ENCODE measurements around the gene HCN2. TPM values are rescaled to one million over a fixed set of nuclear protein-coding genes. Genes with fewer than 3 reads are reported as not detected.

The HCN2 gene
- total RNA-seq, 1 experiment from 2014 or later: 9.2 TPM

GRCh38 chr19:580274-580835, 9.3 kb upstream of the HCN2 start:
- no peak overlapping the region for H3K27ac Mint-ChIP-seq
- peaks cover 8% of the 10 kb centered on the region; the same call in 1 of the 2 replicates for H3K4me1 Mint-ChIP-seq
- 0 out of 2 replicates have a peak, but pooled peaks cover 2% of the 10 kb centered on the region for H3K36me3 Mint-ChIP-seq
- no peak for ATAC-seq
- DNase-seq (ENCODE audit: low spot score): no peak
- no peaks in the 10 kb centered on the region for H3K27me3 Mint-ChIP-seq (ENCODE audit: low read depth)
- no peak overlapping the region for H3K4me3 Mint-ChIP-seq
- ChIA-PET CTCF (no interaction called here), POLR2A (no interaction called here)
- H3K9me3 Mint-ChIP-seq: no peaks in the 10 kb centered on the region
- TF ChIP-seq JUN (CRISPR knock-in tag; IDR thresholded peaks at IDR 0.05) (no peak), ZBTB21 (CRISPR knock-in tag; IDR thresholded peaks at IDR 0.05; ENCODE audit: borderline replicate concordance) (no peak), ETV6 (CRISPR knock-in tag; IDR thresholded peaks at IDR 0.05) (no peak), KAT7 (CRISPR knock-in tag; IDR thresholded peaks at IDR 0.05; ENCODE audit: borderline replicate concordance) (no peak)

GRCh38 chr19:581399-582111, 8.1 kb upstream of the HCN2 start:
- peaks cover 7% of the 10 kb centered on the region; the same call in 1 of the 2 replicates for H3K4me1 Mint-ChIP-seq
- H3K27ac Mint-ChIP-seq: no peak overlapping the region
- H3K9me3 Mint-ChIP-seq: no peaks in the 10 kb centered on the region
- ATAC-seq (no peak), DNase-seq (ENCODE audit: low spot score) (no peak)
- H3K4me3 Mint-ChIP-seq: no peak overlapping the region
- H3K36me3 Mint-ChIP-seq: 0 out of 2 replicates have a peak, but pooled peaks cover 2% of the 10 kb centered on the region
- TF ChIP-seq FOXK1 (CRISPR knock-in tag; IDR thresholded peaks at IDR 0.05) (no peak), NR3C1 (CRISPR knock-in tag; conservative IDR thresholded peaks at IDR 0.05; ENCODE audit: low read depth) (no peak), ESRRA (CRISPR knock-in tag; IDR thresholded peaks at IDR 0.05; ENCODE audit: borderline replicate concordance) (no peak), ZNF138 (CRISPR knock-in tag; conservative IDR thresholded peaks at IDR 0.05) (no peak), MAX (CRISPR knock-in tag; IDR thresholded peaks at IDR 0.05) (no peak), CDX4 (CRISPR knock-in tag; IDR thresholded peaks at IDR 0.05; ENCODE audit: borderline replicate concordance) (no peak), SOX15 (CRISPR knock-in tag; IDR thresholded peaks at IDR 0.05) (no peak), MLX (CRISPR knock-in tag; IDR thresholded peaks at IDR 0.05) (no peak), FOXP1 (CRISPR knock-in tag; IDR thresholded peaks at IDR 0.05; ENCODE audit: borderline replicate concordance) (no peak), NFYB (CRISPR knock-in tag; conservative IDR thresholded peaks at IDR 0.05; ENCODE audit: low read depth) (no peak), ZNF121 (CRISPR knock-in tag; IDR thresholded peaks at IDR 0.05) (no peak), ERG (CRISPR knock-in tag; IDR thresholded peaks at IDR 0.05) (no peak), ATF3 (CRISPR knock-in tag; conservative IDR thresholded peaks at IDR 0.05) (no peak)
- POLR2A ChIA-PET: interaction anchor here (1.3 kb wide), 1 partner anchor 9 kb away, joined by 6 read pairs; the partner anchor contains the start of gene BSG
- H3K27me3 Mint-ChIP-seq (ENCODE audit: low read depth): no peaks in the 10 kb centered on the region
- CTCF ChIA-PET: interaction anchor here (0.5 to 1.3 kb wide), 3 partner anchors 28 to 49 kb away, joined by 3 read pairs; no protein-coding TSS in a partner anchor

GRCh38 chr19:582497-583197, 7.0 kb upstream of the HCN2 start:
- Mint-ChIP-seq H3K4me3 (no peak overlapping the region), H3K36me3 (0 out of 2 replicates have a peak, but pooled peaks cover 2% of the 10 kb centered on the region), H3K27me3 (ENCODE audit: low read depth) (no peaks in the 10 kb centered on the region), H3K4me1 (peaks cover 4% of the 10 kb centered on the region; the same call in 1 of the 2 replicates), H3K27ac (no peak overlapping the region), H3K9me3 (no peaks in the 10 kb centered on the region)
- ChIA-PET CTCF (interaction anchor here (0.6 to 5.3 kb wide), 5 partner anchors 7 to 260 kb away, joined by 3 to 32 read pairs (median 3); no protein-coding TSS in a partner anchor), POLR2A (no interaction called here)
- TF ChIP-seq IRF1 (CRISPR knock-in tag; IDR thresholded peaks at IDR 0.05): no peak
- no peak for TF ChIP-seq FOXP1 (CRISPR knock-in tag; IDR thresholded peaks at IDR 0.05; ENCODE audit: borderline replicate concordance)
- no peak for TF ChIP-seq NFE2L1 (CRISPR knock-in tag; IDR thresholded peaks at IDR 0.05)
- no peak for TF ChIP-seq USF1 (CRISPR knock-in tag; IDR thresholded peaks at IDR 0.05)
- no peak for TF ChIP-seq ZBTB43 (CRISPR knock-in tag; IDR thresholded peaks at IDR 0.05)
- no peak for TF ChIP-seq MAX (CRISPR knock-in tag; IDR thresholded peaks at IDR 0.05)
- TF ChIP-seq EMX1 (CRISPR knock-in tag; IDR thresholded peaks at IDR 0.05): no peak
- no peak for TF ChIP-seq NR2C2 (CRISPR knock-in tag; IDR thresholded peaks at IDR 0.05)
- DNase-seq (ENCODE audit: low spot score) (no peak), ATAC-seq (no peak)

All from WTC11 (cell line).